NCI-H345 treated with DMSO at 0.1 percent for 48 hours (cell line): ENCODE results near the gene PLVAP.

Experiments used
- DNase-seq: peaks from one replicate; lab custom pipeline; 2025; ENCODE audit not compliant: unreplicated experiment; lab: John Stamatoyannopoulos, UW

PLVAP gene

GRCh38 chr19:17357724-17358123, 19.4 kb downstream of the PLVAP start:
- DNase-seq: no peak

- DNase-seq: no peak
Observed at GRCh38 chr19:17357078-17357666, 20.0 kb downstream of the PLVAP start.

- DNase-seq: no peak
Observed at GRCh38 chr19:17353386-17353785, 23.8 kb downstream of the PLVAP start.

DNA sequence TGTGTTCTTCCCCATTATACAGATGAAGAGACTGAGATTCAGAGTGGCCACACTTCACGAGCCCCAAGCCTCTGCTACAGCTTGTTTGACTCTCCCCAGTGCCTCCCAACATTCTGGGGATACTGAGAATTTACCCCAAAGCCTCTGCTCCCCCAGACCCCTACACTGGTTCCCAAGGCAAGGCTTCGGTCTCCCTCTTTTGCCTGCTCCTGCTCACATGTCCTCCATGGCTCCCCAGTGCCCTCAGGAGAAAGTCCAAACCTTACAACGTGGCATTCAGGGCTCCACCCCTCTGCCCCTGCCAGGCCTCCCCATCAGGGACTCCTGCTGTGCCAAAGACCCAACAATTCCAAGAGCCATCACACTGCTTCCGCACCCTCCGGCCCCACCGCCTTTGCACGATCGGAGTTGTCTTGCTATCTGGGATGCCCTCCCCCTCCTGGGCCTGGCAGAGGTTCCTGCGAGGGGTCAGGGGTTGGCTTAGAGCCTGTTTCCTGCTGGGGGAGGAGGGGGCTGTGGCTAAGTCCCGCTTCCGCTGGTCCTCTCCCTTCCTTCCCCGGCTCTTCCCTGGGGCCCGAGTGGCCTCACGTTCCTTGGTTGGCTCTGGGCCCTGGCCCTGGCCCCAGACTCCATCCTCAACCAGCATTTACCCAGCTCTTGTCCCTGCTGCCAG, 24.4 kb downstream of the PLVAP start:
- no peak for DNase-seq

- no peak for DNase-seq
Observed at GRCh38 chr19:17351815-17352435, 25.2 kb downstream of the PLVAP start.

- no peak for DNase-seq
Observed at GRCh38 chr19:17348700-17349099, 28.4 kb downstream of the PLVAP start.

GRCh38 chr19:17347877-17348276, 29.3 kb downstream of the PLVAP start:
- DNase-seq: no peak

GRCh38 chr19:17347361-17347760, 29.8 kb downstream of the PLVAP start:
- no peak for DNase-seq

DNA sequence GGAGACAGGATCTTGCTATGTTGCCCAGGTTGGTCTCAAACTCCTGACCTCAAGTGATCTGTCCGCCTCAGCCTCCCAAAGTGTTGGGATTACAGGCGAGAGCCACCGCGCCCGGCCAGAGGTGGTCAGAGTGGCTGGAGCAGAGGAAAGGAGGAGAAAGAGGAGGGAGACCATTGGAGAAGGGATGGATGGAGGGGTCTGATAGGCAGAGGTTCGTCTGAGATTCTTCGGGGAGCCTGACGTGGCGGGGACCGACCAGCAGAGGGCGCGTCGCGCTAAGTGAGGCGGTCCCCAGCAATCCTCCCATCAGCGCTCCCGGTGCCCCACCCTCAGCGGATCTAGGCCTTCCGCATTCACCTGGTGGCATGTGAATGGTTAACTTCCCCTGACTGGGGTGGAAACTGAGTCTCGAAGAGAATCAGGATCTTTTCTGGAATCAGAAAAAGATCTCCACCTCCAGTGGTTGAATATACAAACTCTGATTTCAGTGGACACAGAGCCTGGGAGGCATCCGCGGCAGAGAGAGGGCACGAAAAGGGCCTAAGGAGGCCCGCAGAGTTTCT, 31.0 kb downstream of the PLVAP start:
- DNase-seq: peak; percentile 1

DNA sequence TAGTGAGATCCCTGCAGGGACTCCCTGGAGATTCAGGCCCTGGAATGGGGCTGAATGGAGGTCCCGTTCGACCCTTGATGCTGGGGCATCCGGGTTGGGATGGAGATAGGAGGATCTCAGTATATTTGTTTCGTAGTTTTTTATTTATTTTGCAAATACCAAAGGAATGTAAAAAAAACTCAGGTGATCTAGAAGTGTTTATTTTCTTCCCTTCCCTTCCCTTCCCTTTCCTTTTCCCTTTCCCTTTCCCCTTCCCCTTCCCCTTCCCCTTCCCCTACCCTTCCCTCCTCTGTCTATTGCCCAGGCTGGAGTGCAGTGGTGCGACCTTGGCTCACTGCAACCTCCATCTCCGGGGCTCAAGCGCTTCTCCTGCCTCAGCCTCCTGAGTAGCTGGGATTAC, 35.3 kb downstream of the PLVAP start:
- no peak for DNase-seq

GRCh38 chr19:17341386-17341785, 35.8 kb downstream of the PLVAP start:
- no peak for DNase-seq

DNA sequence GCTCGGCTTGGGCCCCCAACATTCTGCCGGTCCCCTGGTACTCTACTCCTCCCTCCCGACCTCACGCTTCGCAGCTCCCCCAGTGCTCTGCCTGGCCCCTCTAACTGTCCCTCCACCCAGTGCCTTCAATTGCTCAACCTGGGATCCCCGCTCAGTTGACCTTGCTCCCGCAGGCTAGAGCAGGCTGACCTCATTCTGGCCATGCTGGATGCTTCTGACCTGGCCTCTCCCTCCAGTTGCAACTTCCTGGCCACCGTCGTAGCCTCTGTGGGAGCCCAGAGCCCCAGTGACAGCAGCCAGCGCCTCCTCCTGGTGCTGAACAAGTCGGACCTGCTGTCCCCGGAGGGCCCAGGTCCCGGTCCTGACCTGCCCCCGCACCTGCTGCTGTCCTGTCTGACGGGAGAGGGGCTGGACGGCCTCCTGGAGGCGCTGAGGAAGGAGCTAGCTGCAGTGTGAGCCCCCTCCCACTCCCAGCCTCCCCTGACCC, 36.2 kb downstream of the PLVAP start:
- DNase-seq: no peak

- DNase-seq: no peak
Observed at GRCh38 chr19:17340302-17340870, 36.8 kb downstream of the PLVAP start.

GRCh38 chr19:17339088-17339741, 37.9 kb downstream of the PLVAP start:
- DNase-seq: no peak

GRCh38 chr19:17338433-17339078, 38.6 kb downstream of the PLVAP start:
- DNase-seq: no peak

GRCh38 chr19:17337675-17338432, 39.3 kb downstream of the PLVAP start:
- no peak for DNase-seq

DNA sequence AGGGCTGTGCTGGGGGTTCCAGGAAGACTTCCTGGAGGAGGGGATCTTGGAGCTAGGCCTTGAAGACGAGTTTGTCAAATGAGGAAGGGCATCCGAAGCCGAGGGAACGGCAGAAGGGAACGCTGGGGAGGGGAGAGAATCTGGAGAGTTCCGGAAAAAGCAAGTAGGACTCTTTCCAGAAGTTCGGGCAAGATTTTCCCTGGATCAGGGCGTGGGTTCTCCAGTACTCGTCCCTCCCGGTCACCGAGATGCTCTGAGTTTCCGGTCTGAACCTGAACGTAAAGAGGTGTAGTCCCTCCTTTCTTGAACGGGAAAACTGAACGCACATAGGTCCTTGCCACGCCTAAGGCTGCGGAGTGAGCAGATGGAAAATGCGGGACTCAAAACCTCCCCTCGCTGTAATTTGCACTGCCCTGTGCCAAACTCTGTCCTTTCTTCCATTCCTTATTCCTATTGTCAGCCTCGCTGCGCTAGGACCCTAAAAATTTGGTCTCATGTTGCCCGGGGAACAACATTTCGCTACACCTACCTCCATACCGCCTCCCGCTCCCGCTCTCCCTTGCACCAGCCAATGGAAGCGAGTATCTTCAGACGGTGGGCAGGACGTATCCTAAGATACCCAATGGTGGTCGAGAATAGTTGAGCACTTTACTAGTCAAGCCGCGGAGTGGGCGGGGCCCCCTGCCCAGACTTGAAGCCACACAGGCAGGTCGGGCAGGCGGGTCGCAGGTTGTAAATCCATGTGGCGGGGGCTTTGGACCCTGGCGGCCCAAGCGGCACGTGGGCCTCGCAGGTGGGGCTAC, 40.1 kb downstream of the PLVAP start, which contains the start of gene GTPBP3:
GTPBP3 (plus strand) TSS at position 682 of the 803 bp plus-strand sequence; CDS start at position 741, 59 bp downstream.
- peak; percentile 89 for DNase-seq

DNA sequence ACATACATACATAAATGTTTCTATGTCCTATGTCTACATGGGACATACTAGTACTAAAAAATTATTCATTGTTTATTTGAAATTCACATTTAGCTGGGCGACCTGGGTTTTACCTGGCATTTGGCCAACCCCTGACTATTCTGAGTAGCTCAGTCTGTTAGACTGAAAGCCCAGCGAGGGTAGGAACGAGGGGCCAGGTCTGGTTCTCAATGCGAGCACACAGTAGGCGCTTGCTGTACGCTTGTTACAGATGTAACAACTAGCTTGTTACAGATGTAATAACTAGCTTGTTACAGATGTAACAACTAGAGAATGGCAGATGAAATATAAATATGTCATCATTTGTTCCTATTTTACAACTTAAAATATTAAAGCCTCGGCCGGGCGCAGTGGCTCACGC, 41.6 kb downstream of the PLVAP start:
- no peak for DNase-seq
